GM19468 (cell line): ENCODE results near the gene CYFIP1.
"Not testable (repeated sequence)": the region's sequence is repeated elsewhere in the genome, so short reads cannot be mapped to it uniquely, and the experiment has no call there.

Source experiments
- ATAC-seq: cut with Tn5 transposase; IDR thresholded peaks from one replicate; pipeline ENCODE4 v1.9.1; 2021; ENCODE audit warnings: mild to moderate bottlenecking, moderate library complexity, moderate number of reproducible peaks; ENCODE audit not compliant: unreplicated experiment; ENCODE audit errors: extremely low read depth

Gene CYFIP1

GRCh38 chr15:22980189-22981050 is at the start of gene CYFIP1:
Gene CYFIP1, minus strand, starts transcription at chr15:22980368. Its CDS starts 33,083 bp downstream, at chr15:22947285.
- no peak for ATAC-seq

GRCh38 chr15:23026218-23026617 is 46.0 kb upstream of the CYFIP1 start:
- ATAC-seq, result no peak

GRCh38 chr15:23022156-23022555 is 42.0 kb upstream of the CYFIP1 start:
- ATAC-seq, result no peak

GRCh38 chr15:23014394-23015000 is 34.3 kb upstream of the CYFIP1 start:
- ATAC-seq, result no peak

GRCh38 chr15:23013681-23014080 is 33.5 kb upstream of the CYFIP1 start:
- ATAC-seq, result no peak

- ATAC-seq, result not testable (repeated sequence)
Measured at GRCh38 chr15:23012616-23013015, 32.4 kb upstream of the CYFIP1 start.

GRCh38 chr15:23003736-23004135 is 23.6 kb upstream of the CYFIP1 start:
- no peak for ATAC-seq

- ATAC-seq, result no peak
Measured at GRCh38 chr15:23002920-23003319, 22.8 kb upstream of the CYFIP1 start.

- ATAC-seq, result no peak
Measured at GRCh38 chr15:22995795-22996194, 15.6 kb upstream of the CYFIP1 start.

- ATAC-seq, result no peak
Measured at GRCh38 chr15:22992024-22992326, 11.8 kb upstream of the CYFIP1 start.

GRCh38 chr15:22989576-22990477 is 9.7 kb upstream of the CYFIP1 start:
- no peak for ATAC-seq

- ATAC-seq, result no peak
Measured at GRCh38 chr15:22988811-22989210, 8.6 kb upstream of the CYFIP1 start.

GRCh38 chr15:22981931-22982330 is 1.8 kb upstream of the CYFIP1 start:
- ATAC-seq, result not testable (repeated sequence)

GRCh38 chr15:22981051-22981840 is 1.1 kb upstream of the CYFIP1 start:
- ATAC-seq, result no peak

GRCh38 chr15:22979238-22980188 is 655 bp downstream of the CYFIP1 start:
- ATAC-seq, result peak; percentile 50

- peak; percentile 8 for ATAC-seq
Measured at GRCh38 chr15:22978691-22979237, 1.4 kb downstream of the CYFIP1 start.

GRCh38 chr15:22974745-22975144 is 5.4 kb downstream of the CYFIP1 start:
- ATAC-seq, result no peak

- ATAC-seq, result no peak
Measured at GRCh38 chr15:22973987-22974386, 6.2 kb downstream of the CYFIP1 start.

GRCh38 chr15:22973286-22973685 is 6.9 kb downstream of the CYFIP1 start:
- ATAC-seq, result no peak
